ENCODE results near the gene RBM17.
"Not testable (repeated sequence)": the region's sequence is repeated elsewhere in the genome, so short reads cannot be mapped to it uniquely, and the experiment has no call there.

Gene RBM17

GRCh38 chr10:6136215-6137201 lies 47.7 kb downstream of the RBM17 start:
- DNase-seq (ENCODE audit: low read depth), result no peak

GRCh38 chr10:6138456-6138855 lies 49.6 kb downstream of the RBM17 start:
- no peak for DNase-seq (ENCODE audit: low read depth)

- no peak for DNase-seq (ENCODE audit: low read depth)
These were observed 50.6 kb downstream of the RBM17 start for GRCh38 chr10:6139470-6139869.

- DNase-seq (ENCODE audit: low read depth), result no peak
These were observed 51.5 kb downstream of the RBM17 start for GRCh38 chr10:6140141-6140841.

- DNase-seq (ENCODE audit: low read depth), result no peak
These were observed 52.1 kb downstream of the RBM17 start for GRCh38 chr10:6140965-6141295.

GRCh38 chr10:6141296-6142151 lies 52.7 kb downstream of the RBM17 start:
- no peak for DNase-seq (ENCODE audit: low read depth)

- DNase-seq (ENCODE audit: low read depth), result not testable (repeated sequence)
These were observed 53.4 kb downstream of the RBM17 start for GRCh38 chr10:6142186-6142585.

GRCh38 chr10:6142644-6143043 lies 53.8 kb downstream of the RBM17 start:
- DNase-seq (ENCODE audit: low read depth), result no peak

GRCh38 chr10:6143181-6143580 lies 54.3 kb downstream of the RBM17 start:
- DNase-seq (ENCODE audit: low read depth), result no peak

GRCh38 chr10:6144406-6145165 lies 55.8 kb downstream of the RBM17 start:
- DNase-seq (ENCODE audit: low read depth), result peak; percentile 71

- no peak for DNase-seq (ENCODE audit: low read depth)
These were observed 56.5 kb downstream of the RBM17 start for GRCh38 chr10:6145166-6145987.

GRCh38 chr10:6146013-6146785 lies 57.4 kb downstream of the RBM17 start:
- no peak for DNase-seq (ENCODE audit: low read depth)

GRCh38 chr10:6146921-6147320 lies 58.1 kb downstream of the RBM17 start:
- DNase-seq (ENCODE audit: low read depth), result no peak

- DNase-seq (ENCODE audit: low read depth), result no peak
These were observed 59.4 kb downstream of the RBM17 start for GRCh38 chr10:6148251-6148701.

GRCh38 chr10:6148908-6149307 lies 60.1 kb downstream of the RBM17 start:
- no peak for DNase-seq (ENCODE audit: low read depth)

- DNase-seq (ENCODE audit: low read depth), result no peak
These were observed 62.5 kb downstream of the RBM17 start for GRCh38 chr10:6151087-6151977.

- DNase-seq (ENCODE audit: low read depth), result no peak
These were observed 65.0 kb downstream of the RBM17 start for GRCh38 chr10:6153845-6154244.

- no peak for DNase-seq (ENCODE audit: low read depth)
These were observed 65.7 kb downstream of the RBM17 start for GRCh38 chr10:6154566-6154965.

GRCh38 chr10:6158276-6158675 lies 69.4 kb downstream of the RBM17 start:
- DNase-seq (ENCODE audit: low read depth), result no peak
